ENCODE data around the gene EIF4G1.
"Not testable (repeated sequence)": the region's sequence is repeated elsewhere in the genome, so short reads cannot be mapped to it uniquely, and the experiment has no call there.

EIF4G1 gene

GRCh38 chr3:184333700-184334099 lies 19.3 kb downstream of the EIF4G1 start:
- peak overlapping the region; percentile 97 for H3K27ac ChIP-seq
- no peak for DNase-seq (ENCODE audit: low read depth, low spot score)

GRCh38 chr3:184334470-184335158 lies 20.2 kb downstream of the EIF4G1 start:
- peak overlapping the region; percentile 97 for H3K27ac ChIP-seq
- peak; percentile 72 for DNase-seq (ENCODE audit: low read depth, low spot score)

DNA sequence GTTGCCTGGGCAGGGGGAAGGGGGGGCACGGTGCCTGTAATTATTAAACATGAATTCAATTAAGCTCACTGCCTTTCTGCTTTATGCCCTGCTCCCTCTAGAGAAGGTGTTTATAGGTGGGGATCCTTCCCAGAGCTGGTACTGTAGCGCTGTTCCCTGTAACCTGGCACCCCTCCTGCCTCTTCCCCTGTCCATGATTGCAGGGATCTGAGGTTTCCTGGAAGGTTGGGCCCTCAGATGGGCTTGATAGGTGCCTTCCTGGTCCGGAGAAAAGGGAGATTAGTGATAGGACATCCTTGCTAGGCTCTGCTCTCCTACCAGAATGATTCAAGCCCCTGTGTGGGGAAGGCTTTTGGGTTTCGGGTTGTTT lies 20.9 kb downstream of the EIF4G1 start:
- H3K27ac ChIP-seq: peak overlapping the region; percentile 97
- DNase-seq (ENCODE audit: low read depth, low spot score): no peak

DNA sequence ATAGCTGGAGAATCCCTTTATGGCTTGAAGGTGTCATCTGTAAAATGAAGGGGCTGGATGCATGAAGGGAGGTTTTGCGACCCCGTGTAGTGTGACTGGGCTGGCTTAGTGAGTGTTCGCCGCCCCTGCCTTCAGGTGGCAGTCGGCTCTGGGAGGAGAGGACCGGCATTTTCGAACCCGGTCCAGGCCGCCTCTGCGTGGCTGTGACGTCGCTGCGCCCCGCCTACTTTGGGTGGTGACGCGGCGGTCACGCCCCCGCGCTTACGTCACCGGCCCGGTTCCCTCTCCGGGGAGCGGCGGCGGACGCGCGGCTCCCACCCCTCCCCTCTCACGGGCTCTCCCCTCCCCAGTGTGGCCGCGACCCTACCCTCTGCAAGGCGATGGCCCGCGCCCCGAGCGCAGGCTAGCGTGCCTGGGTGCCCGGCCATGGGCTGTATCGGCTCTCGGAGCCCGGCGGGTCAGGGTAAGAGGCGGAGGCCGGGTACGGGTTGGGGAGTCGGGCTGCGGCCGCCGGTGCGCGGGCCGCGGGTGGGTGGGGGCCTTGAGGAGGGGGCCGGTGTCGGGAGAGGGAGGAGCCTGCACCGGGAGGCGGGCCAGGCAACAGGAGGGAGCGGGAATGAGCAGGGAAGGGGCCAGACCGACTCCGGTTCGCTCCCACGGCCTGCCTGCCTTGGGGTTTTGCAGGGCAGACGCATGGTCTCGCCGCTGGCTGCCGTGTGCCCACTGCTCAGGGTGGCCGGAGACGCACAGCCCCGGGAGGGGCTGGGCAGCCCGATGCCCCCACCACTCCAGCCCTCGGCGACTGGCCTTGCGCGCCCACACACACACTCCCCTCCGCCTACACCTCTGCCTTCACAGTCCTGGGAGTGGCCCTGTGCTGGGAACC lies 21.5 kb downstream of the EIF4G1 start:
- H3K27ac ChIP-seq: peak overlapping the region; percentile 97
- DNase-seq (ENCODE audit: low read depth, low spot score): no peak

DNA sequence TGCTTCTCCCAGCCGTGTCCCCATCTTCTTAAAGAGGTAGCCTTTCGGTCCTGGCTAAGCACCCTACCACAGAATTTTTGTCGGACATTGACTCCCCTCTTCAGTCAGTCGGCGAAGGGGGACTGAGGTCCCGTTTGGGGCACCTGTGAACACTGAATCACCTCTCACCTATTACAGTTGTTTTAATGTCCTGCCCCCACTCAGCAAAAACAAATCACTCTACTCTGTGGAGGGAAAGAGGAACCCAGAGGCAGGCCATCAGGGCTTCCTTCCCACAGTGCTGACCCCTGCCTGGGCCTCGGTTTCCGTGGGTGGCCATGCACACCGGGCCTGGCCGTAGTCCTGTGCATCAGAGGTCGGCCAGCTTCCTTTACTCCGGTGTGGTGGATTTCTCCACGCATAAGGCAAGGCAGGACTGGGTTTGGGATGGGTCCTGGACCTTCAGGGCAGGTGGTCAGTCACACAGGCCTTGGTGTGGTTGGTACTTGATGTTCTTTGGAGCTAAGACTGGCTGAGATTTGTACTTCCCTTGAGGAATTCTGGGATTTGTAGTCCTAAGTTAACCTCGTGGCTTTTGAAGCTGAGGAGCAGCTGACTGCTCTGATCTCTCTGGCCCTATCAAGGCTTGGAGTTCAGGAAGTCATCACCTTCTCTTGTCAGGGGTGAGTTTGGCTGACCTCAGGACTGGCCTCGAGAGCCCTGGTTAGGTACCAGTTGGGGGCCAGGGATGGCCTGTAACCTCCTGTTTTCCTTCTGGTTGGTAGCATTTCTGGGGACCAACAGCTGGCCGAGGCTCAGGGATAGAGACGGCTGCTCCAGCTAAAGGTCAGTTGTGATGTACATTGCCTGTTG lies 22.4 kb downstream of the EIF4G1 start:
- no peak for DNase-seq (ENCODE audit: low read depth, low spot score)
- peak overlapping the region; percentile 97 for H3K27ac ChIP-seq

DNA sequence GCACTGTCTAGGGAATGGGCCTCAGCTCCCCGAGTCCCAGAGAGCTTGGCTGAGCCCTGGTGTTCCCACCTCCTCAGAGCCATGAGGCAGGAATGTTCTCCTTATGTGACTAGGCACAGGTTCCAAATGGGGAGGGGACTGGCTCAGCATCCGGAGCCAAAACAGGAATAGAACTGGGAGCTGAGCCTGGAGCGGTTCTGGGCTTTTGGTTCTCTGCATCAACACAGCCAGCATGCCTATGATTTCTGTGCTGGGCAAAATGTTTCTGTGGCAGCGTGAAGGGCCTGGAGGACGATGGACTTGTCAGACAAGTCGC lies 23.0 kb downstream of the EIF4G1 start, which contains the start of gene FAM131A:
Gene FAM131A (plus strand): TSS at position 202 of the 316 bp plus-strand sequence. CDS start 31 bp downstream, at position 233.
- no peak for DNase-seq (ENCODE audit: low read depth, low spot score)
- peak within 1 kb of the TSS; percentile 97 for H3K27ac ChIP-seq

- no peak overlapping the region for H3K27ac ChIP-seq
- DNase-seq (ENCODE audit: low read depth, low spot score): no peak
Measured at GRCh38 chr3:184337981-184338380, 23.6 kb downstream of the EIF4G1 start.

GRCh38 chr3:184338511-184338945 lies 24.1 kb downstream of the EIF4G1 start:
- H3K27ac ChIP-seq: peak overlapping the region; percentile 29
- DNase-seq (ENCODE audit: low read depth, low spot score): no peak

GRCh38 chr3:184339001-184339400 lies 24.6 kb downstream of the EIF4G1 start:
- DNase-seq (ENCODE audit: low read depth, low spot score): no peak
- H3K27ac ChIP-seq: peak overlapping the region; percentile 29

GRCh38 chr3:184339451-184340135 lies 25.2 kb downstream of the EIF4G1 start:
- DNase-seq (ENCODE audit: low read depth, low spot score): not testable (repeated sequence)
- peak overlapping the region; percentile 29 for H3K27ac ChIP-seq

GRCh38 chr3:184341925-184342324 lies 27.5 kb downstream of the EIF4G1 start:
- DNase-seq (ENCODE audit: low read depth, low spot score): no peak
- no peak overlapping the region for H3K27ac ChIP-seq

DNA sequence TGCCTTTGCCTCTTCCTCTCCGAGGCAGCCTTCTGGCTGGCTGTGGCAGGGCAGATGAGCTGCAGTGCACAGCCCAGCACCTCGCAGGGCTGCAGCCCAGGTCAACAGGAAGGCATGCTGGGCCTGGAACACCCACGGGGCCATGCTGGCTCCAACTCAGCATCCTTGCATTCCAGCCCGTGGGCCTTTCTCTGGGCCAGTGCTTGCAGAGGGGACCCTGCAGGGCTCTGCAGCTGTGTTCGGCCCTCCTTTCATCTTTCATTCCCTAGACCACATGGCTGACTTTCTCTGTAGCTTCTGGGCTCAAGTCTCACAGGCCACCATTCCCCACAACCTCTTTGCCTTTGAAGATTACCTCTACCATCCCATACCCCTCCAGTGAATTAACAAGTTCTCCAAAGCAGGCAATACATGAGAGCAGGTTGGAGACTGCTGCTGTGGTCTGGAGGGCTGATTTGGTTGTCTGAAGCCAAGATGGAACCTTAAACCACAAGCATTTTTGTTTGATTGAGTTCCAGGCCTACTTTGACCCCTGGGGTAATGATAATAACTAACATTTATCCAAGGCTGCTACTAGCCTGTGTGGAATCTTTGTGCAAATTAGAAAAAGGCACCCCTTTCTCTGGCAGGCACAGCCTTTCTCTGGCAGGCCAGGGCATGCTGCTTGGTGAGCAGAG lies 28.9 kb downstream of the EIF4G1 start:
- no peak overlapping the region for H3K27ac ChIP-seq
- no peak for DNase-seq (ENCODE audit: low read depth, low spot score)

- H3K27ac ChIP-seq: no peak overlapping the region
- DNase-seq (ENCODE audit: low read depth, low spot score): no peak
Measured at GRCh38 chr3:184344579-184345316, 30.3 kb downstream of the EIF4G1 start.

DNA sequence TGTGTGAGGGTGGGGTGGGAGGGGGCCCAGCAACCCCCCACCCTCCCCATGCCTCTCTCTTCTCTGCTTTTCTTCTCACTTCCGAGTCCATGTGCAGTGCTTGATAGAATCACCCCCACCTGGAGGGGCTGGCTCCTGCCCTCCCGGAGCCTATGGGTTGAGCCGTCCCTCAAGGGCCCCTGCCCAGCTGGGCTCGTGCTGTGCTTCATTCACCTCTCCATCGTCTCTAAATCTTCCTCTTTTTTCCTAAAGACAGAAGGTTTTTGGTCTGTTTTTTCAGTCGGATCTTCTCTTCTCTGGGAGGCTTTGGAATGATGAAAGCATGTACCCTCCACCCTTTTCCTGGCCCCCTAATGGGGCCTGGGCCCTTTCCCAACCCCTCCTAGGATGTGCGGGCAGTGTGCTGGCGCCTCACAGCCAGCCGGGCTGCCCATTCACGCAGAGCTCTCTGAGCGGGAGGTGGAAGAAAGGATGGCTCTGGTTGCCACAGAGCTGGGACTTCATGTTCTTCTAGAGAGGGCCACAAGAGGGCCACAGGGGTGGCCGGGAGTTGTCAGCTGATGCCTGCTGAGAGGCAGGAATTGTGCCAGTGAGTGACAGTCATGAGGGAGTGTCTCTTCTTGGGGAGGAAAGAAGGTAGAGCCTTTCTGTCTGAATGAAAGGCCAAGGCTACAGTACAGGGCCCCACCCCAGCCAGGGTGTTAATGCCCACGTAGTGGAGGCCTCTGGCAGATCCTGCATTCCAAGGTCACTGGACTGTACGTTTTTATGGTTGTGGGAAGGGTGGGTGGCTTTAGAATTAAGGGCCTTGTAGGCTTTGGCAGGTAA lies 31.1 kb downstream of the EIF4G1 start:
- H3K27ac ChIP-seq: peak overlapping the region; percentile 18
- DNase-seq (ENCODE audit: low read depth, low spot score): no peak

GRCh38 chr3:184346480-184347190 lies 32.2 kb downstream of the EIF4G1 start:
- no peak overlapping the region for H3K27ac ChIP-seq

DNA sequence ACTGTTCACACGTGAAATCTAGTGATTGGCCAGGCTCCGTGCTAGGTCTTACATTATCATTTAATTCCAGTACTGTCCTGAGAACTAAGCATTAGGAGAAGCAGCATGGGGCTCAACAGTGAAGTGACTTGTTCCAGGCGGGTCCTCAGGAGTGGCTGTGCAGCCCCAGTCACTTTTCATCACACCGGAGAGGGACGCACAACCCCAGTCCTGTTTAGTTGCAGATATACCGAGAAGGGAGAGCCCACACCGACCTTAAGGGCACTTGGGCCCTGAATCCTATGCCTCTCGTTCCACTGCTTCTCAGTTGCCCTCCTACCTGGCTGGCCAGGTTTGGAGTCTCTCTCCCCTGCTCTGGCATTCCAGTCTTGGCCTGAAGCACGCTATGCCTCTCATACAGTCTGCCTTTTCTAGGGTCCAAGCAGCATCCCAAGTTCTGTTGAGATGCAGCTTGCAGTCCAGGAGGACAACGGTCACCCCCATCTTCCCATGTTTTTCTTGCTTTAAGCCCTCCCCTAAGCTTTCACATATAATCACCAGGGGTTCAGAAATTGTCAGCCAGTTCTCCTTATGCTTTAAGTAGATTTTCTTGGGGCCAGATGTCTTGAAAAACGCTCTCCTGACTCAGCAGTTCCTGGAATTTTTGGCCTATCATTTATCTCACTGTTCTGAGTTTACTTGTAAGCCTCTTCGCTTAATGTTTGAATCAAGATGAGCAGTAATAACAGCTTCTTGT lies 33.1 kb downstream of the EIF4G1 start:
- no peak for DNase-seq (ENCODE audit: low read depth, low spot score)
- H3K27ac ChIP-seq: no peak overlapping the region

More at GRCh38 chr3:184346480-184347190, 32.2 kb downstream of the EIF4G1 start:
- DNase-seq (ENCODE audit: low read depth, low spot score): no peak

DNA sequence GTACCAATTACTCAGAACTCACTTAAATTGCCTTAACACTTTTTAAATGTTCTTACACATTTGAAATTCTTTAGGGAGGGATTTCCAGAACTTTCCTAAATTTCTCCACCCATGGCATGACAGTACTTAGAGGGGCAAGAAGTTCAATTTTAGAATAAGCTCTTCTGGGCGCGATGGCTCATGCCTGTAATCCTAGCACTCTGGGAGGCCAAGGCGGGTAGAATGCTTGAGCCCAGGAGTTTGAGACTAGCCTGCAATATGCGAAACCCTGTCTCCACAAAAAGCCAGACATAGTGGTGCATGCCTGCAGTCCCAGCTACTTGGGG lies 33.6 kb downstream of the EIF4G1 start:
- no peak for DNase-seq (ENCODE audit: low read depth, low spot score)
- H3K27ac ChIP-seq: no peak overlapping the region

All from epithelial cell of prostate (primary cell).